HTERT RPE-1 (cell line): Measurements from ENCODE around the gene ATP7B.

Experiments used
- in situ Hi-C: fragments of 300-500 bp; cut with MboI; formaldehyde crosslinking; loops from 4 replicates; pipeline ENCODE4 v1.14.3; 2020; ENCODE audit warnings: low sequenced_read_pairs

ATP7B gene

GRCh38 chr13:51900471-51900870 lies 110.8 kb downstream of the ATP7B start:
- in situ Hi-C loops: no loop called here

- in situ Hi-C loops: no loop called here
Observed at GRCh38 chr13:51895906-51896888, 115.1 kb downstream of the ATP7B start.

DNA sequence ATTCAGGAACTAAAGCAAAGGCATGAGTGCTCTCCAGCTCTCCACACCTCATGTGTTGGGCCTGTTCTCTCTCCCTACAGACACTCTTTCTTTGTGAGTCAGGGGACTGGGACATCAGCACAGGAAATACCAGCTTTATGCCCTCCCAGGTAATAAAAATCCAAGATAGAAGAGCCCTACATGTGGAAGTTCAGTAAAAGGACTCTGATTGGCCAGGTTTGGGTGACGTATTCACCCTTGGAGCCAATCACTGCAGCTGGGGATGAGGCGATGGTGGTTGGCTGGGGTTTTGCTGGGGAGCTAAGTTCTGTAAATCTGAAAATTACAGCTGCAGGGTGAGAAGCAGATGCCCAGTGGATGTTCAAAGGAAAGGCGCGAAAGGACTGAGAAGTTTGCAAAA lies 117.0 kb downstream of the ATP7B start:
- in situ Hi-C loops: no loop called here

- in situ Hi-C loops: no loop called here
Observed at GRCh38 chr13:51892657-51893056, 118.6 kb downstream of the ATP7B start.

DNA sequence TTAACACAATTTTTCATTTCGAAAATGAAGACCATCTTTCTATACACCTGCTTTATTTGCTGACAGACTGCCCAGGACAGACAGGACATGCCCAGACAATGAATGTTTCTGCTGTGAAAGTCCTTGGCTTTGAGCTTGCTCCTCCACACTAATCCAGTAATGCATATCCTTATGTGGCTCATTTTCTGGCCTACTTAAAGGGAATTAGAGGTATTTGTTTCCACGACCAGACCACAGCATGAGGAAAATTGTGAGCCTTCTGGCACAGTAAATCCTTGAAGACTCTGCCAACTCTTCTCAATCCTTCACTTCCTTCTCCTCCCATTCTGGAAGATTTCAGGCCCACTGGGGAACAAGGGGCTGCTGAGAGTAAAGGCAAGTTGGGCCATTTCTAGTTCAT lies 123.8 kb downstream of the ATP7B start:
- in situ Hi-C loops: no loop called here

- in situ Hi-C loops: no loop called here
Observed at GRCh38 chr13:51885651-51886050, 125.6 kb downstream of the ATP7B start.

DNA sequence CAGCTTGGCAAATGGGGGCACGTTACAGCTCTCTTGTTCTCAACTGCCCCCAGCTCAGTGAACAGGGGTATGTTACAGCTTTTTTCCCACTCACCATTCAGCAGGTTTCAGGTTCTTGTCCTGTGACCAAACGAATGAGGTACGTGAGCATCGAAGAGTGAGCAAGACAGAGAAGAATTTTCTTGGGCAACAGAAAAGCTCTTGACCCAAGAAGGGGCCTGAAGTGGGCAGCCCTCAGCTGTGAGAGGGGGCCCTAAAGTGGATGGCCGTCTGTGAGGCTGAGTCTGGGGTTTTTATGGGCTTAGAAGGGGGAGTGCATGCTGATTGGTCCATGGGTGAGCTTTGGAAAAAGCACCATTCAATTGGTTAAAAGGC lies 128.0 kb downstream of the ATP7B start:
- in situ Hi-C loops: no loop called here
